GM19023 (cell line): ENCODE results near the gene ESRRG.
"Not testable (repeated sequence)": the region's sequence is repeated elsewhere in the genome, so short reads cannot be mapped to it uniquely, and the experiment has no call there.

Experiments used
- ATAC-seq: cut with Tn5 transposase; IDR thresholded peaks from one replicate; pipeline ENCODE4 v1.9.1; 2021; ENCODE audit warnings: mild to moderate bottlenecking, moderate library complexity; ENCODE audit not compliant: unreplicated experiment

Gene ESRRG

DNA sequence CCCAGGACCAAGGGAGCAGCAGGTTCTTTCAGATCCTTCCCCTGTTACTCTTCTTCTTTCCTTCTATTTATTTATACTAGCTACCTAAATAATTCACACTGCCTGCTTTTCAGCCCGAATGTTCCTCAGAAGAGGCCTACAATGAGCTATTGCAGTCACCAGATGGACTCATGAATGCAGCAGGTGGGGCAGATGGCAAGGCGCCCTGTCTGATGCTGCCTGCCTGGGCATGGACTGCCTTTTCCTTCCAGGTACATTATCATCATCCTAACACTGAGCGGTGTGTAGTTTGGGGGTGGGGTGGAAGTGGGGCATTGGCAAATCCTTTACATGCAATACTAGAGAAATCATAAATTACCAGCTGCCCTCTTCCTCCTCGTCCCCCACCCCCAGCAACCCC lies 17.6 kb downstream of the ESRRG start:
- no peak for ATAC-seq

DNA sequence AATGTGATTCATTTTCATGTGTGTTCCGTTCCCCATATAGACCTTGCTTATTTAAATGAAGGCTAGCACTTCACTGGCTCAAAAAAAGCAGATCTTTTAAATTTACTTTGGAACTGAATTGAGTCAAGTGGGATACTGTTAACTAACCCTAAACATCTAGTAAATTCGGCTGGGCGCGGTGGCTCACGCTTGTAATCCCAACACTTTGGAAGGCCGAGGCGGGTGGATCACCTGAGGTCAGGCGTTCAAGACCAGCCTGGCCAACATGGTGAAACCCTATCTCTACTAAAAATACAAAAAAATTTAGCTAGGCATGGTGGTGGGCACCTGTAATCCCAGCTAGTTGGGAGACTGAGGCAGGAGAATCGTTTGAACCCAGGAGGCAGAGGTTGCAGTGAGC lies 19.2 kb downstream of the ESRRG start:
- ATAC-seq: not testable (repeated sequence)

DNA sequence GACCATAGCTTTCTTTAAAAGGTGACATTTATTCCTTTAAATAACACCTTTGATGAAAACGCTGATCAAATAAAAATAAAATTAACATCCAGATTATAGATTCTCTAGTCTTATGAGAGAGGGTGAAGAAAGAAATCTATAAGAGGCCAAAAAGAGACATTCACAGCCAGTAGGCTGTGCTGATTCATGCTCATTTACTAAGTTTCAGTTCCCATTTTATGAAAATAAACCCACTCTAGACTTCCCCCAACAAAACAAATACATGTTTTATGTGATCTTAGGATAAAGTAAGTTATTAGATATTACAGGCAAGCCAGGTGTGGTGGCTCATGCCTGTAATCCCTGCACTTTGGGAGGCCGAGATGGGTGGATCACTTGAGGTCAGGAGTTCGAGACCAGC lies 21.1 kb downstream of the ESRRG start:
- peak; percentile 57 for ATAC-seq

DNA sequence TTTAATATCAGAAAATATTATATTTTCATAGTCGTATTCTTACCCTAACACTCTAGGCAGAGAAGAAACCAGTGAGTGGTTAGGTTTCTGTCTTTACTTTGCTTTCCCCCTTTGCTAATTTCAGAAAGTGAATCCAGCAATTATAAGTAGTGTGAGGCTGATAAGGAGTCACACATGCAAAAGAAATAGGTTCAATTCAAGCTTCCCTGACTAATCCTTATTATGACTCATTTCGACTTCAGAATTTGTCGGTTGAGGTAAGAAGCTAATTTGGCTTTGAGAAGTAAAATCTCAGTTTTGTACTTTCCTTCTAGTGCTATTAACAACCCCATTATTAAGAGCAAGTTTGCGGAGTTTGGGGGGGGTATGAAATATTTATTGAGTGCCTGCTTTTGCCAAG lies 22.4 kb downstream of the ESRRG start:
- no peak for ATAC-seq

DNA sequence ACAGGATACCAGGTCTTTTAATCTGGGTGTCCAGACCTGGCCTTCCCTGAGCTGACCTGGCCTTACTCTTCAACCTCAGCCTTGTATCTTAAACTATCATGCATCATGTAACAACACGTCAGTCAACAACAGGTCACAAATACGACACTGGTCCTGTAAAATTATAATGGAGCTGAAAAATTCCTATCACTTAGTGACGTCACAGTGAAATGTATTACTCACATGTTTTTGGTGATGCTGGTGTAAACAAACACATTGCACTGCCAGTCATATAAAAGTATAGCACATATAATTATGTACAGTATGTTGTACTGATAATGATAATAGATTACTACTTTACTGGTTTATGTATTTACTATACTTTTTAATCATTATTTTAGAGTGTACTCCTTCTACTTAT lies 31.5 kb downstream of the ESRRG start:
- ATAC-seq: no peak

DNA sequence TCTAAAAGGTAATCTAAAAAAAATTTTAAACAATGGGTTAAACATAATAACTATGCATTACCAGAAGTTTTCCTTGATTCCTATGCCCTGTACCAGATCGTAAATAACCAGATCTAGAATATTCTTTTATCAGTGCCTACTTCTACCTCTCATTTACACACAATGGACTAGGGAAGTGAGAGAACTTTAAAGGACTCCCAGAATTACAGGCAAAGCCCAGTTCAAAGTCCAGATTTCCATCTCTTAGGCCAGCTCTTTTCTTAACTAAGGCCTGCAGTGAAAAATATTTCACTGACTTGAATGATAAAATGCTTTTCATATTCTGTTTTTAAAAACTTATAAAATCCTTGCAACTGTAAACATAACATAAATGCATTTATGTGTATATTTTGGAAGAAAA lies 32.6 kb downstream of the ESRRG start:
- no peak for ATAC-seq

DNA sequence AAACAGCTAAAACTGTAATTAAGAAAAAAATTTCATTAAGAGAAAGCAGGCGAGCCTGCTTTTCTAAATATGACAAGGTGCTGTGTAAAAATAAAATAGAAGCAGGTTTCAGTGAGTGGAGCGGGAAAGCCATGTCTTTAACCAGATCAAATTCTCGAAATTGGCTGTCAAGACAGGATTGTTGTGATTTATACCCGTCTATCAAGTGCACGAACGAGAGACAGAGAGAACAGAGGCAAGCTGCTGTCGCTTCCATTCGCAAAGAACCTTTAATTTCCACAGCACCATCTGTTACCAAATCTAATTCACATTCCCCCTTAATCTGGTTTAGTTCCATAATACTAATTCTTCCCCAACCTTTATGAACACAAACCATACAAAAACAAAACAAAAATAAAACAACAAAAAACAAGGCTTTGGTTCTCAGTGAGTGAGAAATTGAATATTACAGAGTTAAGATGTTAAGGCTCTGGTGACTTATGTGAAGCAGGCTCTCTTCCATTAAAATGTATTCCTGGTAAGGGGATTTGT lies 35.0 kb downstream of the ESRRG start:
- no peak for ATAC-seq

DNA sequence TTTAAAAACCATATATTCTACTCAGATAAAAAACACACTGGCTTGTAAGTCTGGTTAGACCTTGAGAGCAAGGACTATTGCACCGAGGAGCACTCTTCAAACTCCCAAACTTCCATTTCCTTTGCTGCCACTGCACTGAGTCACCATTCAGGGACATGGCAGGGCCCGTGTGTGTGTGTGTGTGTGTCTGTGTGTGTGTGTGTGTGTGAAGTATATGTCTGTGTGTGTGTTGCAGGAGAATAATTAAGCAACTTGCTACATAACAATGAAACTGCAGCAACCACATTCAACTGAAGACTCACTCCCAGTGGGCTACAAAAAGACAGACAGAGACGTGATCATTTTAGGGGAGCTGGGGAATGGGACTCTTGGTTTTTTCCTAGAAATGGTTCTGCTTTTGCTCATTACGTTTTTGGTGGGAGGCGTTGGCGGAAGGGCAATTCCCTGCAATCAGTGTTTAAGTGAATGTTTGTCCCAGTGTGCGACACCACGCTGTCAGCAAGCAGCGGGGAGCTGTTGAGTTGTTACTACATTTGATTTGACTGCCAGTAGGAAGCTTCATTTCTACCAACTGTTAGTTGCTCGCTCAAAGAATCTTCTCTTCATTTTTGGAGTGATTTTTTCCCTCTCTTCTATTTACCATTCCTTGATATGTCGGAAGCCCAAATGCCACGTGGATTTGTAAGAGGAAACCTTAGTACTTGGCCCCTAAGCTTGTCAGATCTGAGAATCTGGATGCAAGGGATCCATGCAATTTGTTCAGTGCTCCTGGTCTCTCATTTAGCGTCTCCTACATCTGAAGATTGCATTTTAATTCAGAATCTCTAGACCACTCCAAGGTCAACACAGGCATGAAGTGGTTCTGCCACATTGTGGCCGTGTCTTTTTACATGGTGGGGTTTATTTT lies 36.1 kb downstream of the ESRRG start:
- ATAC-seq: no peak

DNA sequence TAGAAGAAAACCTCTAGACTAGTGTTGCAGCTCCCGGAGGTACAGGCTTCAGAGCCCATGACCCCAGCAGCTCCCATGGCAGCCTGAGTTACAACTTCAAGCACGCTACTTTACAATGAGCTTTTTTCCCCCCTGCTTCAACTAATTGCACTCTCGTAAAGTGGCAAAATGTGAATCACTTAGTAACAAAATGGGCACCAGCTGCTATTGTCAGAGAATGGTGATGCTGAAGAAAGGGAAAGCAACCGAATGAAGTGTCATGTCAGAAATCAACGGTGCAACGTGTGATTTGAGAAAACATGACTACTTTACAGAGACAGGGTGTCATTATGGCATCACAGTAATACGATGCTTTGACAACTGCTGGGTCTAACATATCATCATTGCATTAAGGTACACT lies 40.5 kb downstream of the ESRRG start:
- no peak for ATAC-seq

DNA sequence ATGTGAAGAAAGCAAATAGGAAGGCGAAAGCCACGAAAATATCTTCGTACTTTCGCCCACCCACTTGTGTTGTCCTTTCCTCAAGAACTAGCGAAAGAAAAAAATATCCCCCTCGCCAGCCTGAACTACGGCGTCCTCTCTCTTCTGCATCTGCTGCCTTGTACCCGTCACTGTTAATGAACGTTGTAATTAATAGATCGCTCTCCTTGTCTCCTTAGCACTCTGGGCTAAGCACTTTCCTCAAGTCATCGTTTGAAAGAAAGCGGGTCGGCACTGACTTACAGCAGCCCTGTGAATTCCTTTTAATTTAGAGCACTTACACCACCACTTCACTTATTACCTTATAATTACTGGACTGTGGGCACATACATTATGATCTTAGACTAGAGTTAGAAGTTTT lies 44.1 kb downstream of the ESRRG start:
- ATAC-seq: no peak

DNA sequence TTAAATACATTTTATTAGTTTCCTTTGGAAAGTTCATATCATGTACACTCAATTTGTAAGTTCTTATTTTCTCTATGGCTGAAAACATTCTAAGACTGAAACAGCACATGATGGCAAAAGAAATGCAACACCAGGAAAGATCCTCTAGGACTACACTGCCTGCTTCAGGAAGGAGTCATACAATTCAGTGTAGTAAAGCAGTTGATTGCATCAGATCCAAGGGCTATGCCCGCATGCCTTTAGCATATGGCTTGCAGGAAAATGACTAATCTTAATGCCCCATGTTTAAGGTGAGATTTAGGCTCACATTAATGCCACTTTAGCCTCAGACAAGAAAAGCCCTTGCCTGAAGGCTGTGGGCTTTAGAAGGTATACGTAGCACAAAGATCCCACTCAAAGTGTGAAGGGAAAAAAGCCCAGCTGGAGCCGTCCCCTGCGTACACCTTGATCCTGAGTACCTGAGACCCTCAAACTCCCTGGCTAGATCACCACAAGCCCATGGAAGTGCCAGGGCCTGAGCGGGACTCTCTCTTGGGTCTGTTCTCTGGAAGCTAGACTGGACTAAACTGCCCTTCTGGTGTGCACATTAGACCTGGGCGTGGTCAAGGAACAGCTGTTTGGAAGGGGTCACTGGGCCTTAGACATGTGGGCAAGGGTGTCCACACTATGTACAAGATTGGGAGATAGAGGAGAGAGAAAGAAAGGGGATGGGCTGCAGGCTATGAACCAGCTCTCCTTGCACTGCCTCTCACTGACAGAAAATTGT lies 52.9 kb downstream of the ESRRG start:
- no peak for ATAC-seq

DNA sequence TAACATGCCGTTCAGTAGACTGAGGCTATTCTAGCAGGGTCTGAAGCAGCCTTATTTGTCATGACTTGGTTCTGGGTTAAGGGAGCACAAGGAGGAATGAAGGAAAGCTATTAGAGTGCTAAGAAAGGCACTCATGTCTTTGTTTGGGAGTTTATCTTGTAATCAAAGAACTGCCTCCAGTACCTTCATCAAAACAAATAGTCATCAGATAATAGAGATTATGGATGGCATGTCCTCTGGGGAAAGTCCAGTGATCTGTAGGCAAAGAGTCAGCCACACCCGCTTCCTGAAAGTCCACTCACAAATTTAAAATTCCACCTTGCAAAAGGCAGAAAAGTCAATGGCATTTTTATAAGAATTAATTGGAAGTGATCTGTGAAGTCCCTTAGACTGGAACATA lies 56.8 kb downstream of the ESRRG start:
- no peak for ATAC-seq

DNA sequence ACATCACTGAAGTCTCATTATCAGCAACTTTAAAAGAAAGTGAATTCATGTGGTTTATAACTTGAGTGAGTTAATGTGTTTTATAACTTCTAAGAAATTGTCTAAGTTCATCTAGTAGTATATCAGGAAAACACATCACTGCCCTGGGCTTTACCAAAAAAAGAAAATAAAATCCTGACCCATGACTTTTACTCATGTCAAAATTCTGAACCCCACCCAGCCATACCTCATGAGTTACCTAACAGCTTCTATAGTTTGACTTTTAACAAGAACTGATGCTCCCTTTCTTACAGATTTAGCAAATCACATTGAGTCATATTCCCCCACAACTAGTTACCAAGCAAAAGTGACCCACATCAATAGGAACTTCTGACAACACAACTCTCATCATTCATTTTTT lies 57.4 kb downstream of the ESRRG start:
- no peak for ATAC-seq

DNA sequence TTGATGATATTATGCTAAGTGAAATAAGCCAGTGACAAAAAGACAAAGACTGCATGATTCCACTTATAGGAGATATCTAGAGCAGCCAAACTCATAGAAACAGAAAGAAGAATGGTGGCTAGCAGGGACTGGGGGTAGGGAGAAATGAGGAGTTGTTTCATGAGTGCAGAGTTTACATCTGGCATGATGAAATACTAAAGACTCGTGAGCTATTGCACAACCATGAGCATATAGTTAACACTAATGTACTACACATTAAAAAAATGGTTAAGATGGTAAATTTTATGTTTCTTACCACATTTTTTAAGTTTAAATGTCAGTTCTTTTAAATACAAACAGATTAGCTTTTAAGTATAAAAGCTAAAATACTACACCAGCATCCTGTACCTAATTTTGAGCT lies 57.8 kb downstream of the ESRRG start:
- no peak for ATAC-seq

DNA sequence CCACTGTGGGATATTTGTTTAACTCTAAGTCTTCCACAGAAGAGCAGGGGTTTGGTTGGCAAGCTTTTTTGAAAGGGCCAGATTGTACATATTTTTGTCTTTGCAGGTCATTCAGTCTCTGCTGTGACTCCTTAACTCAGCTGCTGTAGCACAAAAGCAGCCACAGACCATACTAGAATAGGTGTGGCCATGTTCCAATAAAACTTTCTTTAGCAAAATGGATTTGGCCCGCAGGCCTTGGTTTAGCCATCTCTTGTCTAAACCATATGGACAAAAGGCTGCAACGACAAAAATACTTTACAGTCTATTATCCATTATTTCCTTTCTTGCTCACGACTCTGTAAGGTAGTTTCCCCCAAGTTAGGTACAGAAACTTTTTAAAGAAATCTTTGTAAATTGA lies 60.5 kb downstream of the ESRRG start:
- ATAC-seq: no peak

DNA sequence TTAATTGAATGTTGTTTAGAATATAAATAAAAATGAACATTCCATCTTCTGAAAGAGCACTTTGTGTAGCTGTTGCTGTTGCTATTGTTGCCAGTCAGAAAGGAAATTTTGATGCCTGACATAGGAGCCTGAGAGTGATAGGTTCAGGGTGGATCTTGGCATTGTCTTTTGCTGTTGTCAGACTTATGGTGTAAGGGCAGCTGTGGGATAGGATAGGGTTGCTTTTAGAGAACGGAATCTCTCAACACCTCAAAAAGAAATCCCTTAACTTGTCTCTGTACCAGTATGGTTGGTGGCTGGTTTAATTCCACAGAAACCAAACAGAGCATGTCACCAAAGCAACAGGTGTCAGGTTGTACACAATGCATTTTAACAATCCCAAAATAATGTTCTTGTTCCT lies 62.7 kb downstream of the ESRRG start:
- no peak for ATAC-seq

DNA sequence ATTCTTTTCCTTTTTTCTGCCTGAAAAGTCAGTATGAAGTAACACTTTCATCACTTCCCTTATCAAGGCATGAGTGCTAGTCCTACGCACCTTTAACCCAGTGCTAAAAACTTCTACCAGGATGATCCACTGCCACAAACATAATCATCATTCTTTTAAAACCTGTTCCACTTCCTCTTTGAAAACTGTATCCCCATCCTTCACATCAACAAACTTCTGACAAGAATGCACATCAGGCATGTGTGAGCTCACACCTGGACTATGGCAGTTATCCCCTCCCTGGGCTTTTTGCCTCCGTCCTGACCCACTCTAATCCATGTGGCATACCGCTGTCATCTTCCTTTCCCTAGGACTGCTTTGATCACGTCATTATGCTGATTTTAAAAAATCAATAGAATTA lies 70.2 kb downstream of the ESRRG start:
- ATAC-seq: no peak

DNA sequence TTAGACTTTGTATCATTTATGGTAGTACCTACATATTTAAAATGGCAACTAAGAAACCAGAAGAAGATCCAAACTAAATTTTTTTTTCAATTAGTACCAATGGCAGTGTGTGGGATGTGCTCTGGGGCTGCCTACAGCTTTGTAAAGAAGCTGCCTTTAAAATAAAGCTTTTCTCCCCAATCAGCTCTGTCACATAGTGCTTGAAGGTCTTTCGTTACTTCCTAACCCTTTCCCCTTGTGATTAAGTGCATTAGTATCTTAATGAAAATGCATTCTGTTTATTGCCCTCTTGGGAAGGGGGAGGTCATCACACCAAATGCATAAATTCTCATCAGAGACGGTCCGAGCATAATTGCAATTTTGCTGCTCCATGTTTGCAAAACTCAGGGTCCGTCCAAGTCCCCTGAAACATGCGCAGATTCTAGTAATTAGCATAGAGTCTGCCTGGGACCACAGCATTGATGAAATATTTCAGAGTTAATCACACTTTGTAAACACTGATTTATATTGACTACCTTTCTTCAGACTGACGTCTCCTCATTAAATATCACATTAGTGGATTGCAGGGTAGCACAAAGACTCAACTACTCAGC lies 71.3 kb downstream of the ESRRG start:
- ATAC-seq: no peak

DNA sequence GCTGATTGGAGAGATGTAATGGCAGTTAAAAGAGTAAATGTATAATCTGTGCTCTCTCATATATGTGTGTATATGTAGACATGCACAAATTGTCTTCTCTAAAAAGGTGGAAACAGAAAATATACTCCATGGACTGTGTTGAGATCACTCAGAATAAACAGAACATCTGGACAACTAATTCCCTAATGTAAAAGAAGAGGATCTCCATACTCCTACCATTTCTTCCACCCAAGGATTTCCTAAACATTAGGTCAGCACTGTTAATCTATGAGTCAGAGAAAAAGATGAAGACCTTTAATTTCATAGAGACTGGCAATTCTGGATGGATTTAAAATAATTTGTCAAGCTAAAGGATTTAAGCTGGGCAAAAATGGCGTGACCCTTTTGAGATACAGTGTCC lies 80.1 kb downstream of the ESRRG start:
- no peak for ATAC-seq

DNA sequence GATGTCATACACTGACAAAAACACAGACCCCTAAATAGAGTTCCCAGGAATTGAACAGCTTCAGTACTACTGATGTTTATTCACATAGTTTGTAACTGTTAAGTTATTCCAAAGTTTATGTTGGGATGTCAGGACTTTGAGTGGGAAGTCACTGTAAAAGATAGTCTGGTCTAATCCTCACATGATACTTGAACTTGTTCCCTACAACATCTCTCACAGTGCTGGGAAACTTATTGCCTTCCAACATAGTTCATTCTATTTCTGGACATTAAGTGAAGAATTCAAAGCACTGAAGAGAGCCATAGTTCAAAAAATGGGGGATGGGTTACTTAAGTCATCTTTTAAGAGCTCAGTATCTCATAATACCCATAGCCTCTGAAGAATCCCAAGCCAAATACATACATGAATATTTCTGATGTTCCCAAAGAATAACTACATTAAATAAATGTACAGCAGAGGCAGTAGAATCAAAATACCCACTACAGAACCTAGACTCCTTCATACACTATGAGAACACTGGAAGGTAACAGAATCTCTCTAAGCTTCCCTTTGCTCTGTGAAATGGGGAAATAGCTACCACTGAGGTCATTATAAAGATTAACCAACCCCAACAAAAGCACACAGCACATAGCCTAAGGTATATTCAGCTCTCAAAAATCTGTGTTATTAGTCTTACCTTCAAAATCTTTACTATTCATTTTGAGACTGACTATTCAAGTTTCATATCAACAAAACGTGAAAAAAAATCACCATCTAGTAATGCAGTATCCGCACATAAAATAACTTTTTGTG lies 81.4 kb downstream of the ESRRG start:
- ATAC-seq: no peak

DNA sequence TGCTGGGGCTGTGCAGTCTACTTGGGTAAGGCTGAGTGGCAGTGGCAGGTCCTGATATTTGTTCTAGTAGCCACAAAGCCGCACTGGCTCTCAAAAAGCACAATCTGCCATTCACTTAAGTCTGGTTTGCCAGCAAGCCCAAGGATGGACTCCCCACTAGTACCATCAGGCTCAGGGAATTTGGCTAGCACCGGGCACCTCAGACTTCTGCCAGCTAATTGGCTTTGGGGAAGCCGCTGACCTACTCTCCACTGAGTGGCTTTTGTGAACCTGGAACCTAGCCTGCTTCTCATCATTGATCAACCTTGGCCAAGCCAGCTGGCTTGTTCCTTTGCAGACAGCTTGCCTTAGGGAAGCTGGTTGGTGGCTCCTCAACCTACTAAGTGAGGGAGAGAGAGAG lies 83.1 kb downstream of the ESRRG start:
- ATAC-seq: no peak
